Measurements from ENCODE around the gene SYNGR2.

SYNGR2 gene

GRCh38 chr17:78206298-78206697, 37.9 kb downstream of the SYNGR2 start:
- no peak for DNase-seq

- no peak for DNase-seq
Observed at GRCh38 chr17:78208486-78208885, 40.1 kb downstream of the SYNGR2 start.

GRCh38 chr17:78210111-78210510, 41.7 kb downstream of the SYNGR2 start:
- no peak for DNase-seq

GRCh38 chr17:78211032-78211431, 42.7 kb downstream of the SYNGR2 start:
- DNase-seq, result no peak

- peak; percentile 95 for DNase-seq
Observed at GRCh38 chr17:78214016-78214705, 45.8 kb downstream of the SYNGR2 start, which contains the start of gene BIRC5. Gene BIRC5, plus strand, starts transcription at chr17:78214253. Its CDS starts 64 bp downstream, at chr17:78214317.

GRCh38 chr17:78214706-78215061, 46.3 kb downstream of the SYNGR2 start:
- no peak for DNase-seq

GRCh38 chr17:78219396-78220150, 51.2 kb downstream of the SYNGR2 start:
- DNase-seq, result no peak
